Measurements from ENCODE around the gene TCF4. TPM values are rescaled to one million over a fixed set of nuclear protein-coding genes. Genes with fewer than 3 reads are reported as not detected.
A peak's percentile ranks its signal among the peaks of the same experiment; 100 is the strongest.

Gene TCF4
- total RNA-seq, 1 donor = 84.6 TPM

DNA sequence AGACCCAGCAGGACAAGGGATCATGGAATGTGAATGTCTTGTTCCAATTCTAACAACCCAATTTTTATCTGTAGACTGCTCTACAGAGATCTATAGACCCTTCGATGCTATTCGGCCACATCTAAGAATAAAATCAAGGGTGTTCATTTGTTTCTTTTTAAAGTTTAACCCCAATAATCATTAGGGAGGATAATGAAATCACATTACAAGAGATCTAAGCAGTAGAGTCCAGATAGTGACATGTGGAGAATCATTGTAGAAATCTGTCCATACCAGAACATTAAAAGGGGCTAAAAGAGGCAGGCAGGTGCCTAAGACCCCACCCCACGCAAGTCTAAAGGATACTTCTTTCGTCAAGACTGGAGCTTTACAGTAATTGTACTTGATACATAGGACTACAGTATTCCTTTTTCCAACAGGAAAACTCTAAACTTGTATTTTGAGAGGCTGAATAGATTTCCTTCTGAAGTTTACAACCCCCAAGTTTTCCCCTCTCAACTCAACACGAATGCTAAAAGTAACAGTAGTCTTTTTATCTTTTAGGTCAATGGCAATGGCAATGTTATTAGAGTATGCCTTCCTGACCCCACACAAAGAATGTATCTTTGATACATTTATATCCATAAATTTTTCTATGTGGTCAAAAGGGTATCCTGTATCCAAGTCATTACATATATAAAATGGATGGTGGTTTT lies 183.7 kb downstream of the TCF4 start:
- DNase-seq (ENCODE audit: low read depth) = no peak
- no peak overlapping the region for H3K4me3 ChIP-seq (ENCODE audit: low read depth, low read length)
- TF ChIP-seq, protein P1, sequence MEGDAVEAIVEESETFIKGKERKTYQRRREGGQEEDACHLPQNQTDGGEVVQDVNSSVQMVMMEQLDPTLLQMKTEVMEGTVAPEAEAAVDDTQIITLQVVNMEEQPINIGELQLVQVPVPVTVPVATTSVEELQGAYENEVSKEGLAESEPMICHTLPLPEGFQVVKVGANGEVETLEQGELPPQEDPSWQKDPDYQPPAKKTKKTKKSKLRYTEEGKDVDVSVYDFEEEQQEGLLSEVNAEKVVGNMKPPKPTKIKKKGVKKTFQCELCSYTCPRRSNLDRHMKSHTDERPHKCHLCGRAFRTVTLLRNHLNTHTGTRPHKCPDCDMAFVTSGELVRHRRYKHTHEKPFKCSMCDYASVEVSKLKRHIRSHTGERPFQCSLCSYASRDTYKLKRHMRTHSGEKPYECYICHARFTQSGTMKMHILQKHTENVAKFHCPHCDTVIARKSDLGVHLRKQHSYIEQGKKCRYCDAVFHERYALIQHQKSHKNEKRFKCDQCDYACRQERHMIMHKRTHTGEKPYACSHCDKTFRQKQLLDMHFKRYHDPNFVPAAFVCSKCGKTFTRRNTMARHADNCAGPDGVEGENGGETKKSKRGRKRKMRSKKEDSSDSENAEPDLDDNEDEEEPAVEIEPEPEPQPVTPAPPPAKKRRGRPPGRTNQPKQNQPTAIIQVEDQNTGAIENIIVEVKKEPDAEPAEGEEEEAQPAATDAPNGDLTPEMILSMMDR (IDR thresholded peaks at IDR 0.05; ENCODE audit: insufficient read depth, low read depth, low read length) = no peak

GRCh38 chr18:55403421-55403949 lies 184.5 kb downstream of the TCF4 start:
- no peak for DNase-seq (ENCODE audit: low read depth)
- TF ChIP-seq, protein P1 (IDR thresholded peaks at IDR 0.05; ENCODE audit: insufficient read depth, low read depth, low read length) = no peak
- peak overlapping the region; percentile 55 for H3K4me3 ChIP-seq (ENCODE audit: low read depth, low read length)

DNA sequence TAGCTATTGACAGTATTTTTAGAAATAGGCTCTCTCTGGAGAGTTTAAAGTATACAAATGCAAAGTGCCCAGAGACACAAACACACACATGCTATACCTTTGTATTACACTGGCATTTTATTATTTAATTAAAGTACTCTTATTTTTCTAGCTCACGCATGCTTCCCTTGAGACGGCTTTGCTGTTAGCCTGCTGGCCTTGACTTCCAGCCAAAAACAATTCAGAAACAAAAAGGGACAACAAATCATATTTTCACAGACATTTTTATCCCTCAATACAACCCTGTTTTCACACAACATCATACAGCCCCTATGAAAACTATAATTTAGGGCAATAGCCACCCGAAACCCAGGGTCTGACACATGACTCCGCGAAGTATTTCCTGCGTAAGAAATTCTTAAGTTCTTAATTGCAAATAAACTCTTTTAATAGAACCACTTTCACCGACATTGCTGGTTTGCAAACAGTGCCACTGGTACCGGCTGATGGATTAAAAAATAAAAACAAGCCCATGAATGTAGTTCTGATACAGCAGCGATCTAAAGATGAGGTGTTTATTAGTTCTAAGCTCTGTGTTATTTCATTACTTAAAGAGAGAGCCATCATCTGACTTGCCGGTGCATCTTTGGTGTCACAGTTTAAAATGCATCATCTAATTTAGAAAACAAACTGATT lies 185.1 kb downstream of the TCF4 start:
- TF ChIP-seq, protein P1 (IDR thresholded peaks at IDR 0.05; ENCODE audit: insufficient read depth, low read depth, low read length) = no peak
- H3K4me3 ChIP-seq (ENCODE audit: low read depth, low read length) = peak overlapping the region; percentile 55
- DNase-seq (ENCODE audit: low read depth) = peak; percentile 48

DNA sequence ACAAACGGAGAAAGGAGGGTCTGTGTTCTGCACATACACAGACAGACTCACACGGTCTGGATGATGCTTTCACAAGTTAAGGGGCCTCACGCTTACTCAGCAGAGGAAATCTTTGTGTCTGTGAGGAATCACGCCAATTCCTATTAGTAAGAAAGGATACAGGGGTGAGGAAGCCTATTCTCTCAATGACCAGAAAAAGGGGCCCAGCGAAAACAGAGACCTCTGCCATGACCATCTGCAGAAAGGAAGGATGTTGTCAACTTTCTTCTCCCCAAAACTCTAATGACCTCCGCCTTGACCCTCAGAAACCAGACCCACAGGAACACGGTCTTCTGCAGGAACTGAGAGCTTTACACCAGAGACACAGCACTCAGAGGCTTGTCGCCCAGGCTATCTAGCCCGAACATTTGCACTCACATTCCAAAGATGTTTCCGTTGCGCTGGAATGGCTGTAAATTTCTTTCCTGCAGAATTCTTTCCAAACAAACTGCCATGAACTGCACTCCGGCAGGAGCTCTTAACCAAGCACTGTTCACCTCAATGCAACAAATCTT lies 186.3 kb downstream of the TCF4 start:
- H3K4me3 ChIP-seq (ENCODE audit: low read depth, low read length) = peak overlapping the region; percentile 55
- TF ChIP-seq, protein P1 (IDR thresholded peaks at IDR 0.05; ENCODE audit: insufficient read depth, low read depth, low read length) = no peak
- DNase-seq (ENCODE audit: low read depth) = peak; percentile 89

DNA sequence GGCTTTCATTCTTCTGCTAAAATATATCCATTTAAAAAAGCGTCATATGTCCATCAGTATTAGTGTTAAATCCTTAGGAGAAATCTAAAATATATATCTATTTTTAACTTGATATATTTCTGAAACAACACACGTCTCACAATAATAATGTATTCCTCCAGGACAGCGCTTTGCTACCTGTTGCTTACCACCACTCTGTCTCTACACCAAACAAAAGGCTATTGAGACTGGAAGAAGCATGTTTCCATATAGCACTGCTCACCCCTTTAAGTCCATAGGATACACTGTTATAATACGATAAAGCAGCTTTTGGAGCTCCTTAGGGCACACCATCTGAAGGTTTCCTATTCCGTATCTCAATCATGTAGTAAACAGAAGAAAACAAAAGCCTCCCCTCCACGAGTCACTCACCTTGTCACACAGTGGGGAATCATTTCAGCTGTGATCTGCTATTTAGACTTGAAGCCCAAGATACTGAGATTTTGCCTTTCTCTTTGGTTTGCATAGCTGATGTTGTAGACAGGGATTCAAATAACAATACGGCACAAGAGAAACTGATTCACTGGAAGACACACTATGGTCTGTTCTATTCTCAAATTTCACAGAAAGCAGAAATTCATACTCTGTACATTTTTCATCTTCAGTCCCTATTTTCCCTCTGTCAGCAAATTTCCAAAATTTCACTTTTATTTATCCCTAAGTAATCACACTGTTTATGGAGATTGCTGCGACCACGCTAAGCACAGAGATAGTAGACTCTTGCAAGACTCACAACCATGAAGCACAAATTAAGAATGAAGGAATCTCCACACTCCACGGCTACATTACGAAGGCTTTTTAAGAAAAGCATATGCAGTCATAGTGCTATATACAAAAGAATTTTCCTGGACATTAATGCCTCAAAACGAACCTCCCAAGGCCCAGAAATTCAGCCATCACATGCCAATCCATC lies 187.1 kb downstream of the TCF4 start:
- peak overlapping the region; percentile 55 for H3K4me3 ChIP-seq (ENCODE audit: low read depth, low read length)
- DNase-seq (ENCODE audit: low read depth) = peak; percentile 42
- TF ChIP-seq, protein P1 (IDR thresholded peaks at IDR 0.05; ENCODE audit: insufficient read depth, low read depth, low read length) = no peak

GRCh38 chr18:55400081-55400480 lies 187.9 kb downstream of the TCF4 start:
- peak overlapping the region; percentile 55 for H3K4me3 ChIP-seq (ENCODE audit: low read depth, low read length)
- DNase-seq (ENCODE audit: low read depth) = no peak
- TF ChIP-seq, protein P1 (IDR thresholded peaks at IDR 0.05; ENCODE audit: insufficient read depth, low read depth, low read length) = no peak
